KBM-7 (cell line): ENCODE measurements around the gene AMMECR1.

Experiments
- DNase-seq: peaks from one replicate; pipeline ENCODE4 v3.0.0-alpha.2; 2015
- in situ Hi-C: fragments of 300-500 bp; cut with MboI; formaldehyde crosslinking; loops from 2 replicates; pipeline ENCODE4 v1.14.3; 2020; ENCODE audit warnings: low sequenced_read_pairs, low pct_unique_long_range_greater_than_20kb, mixed read lengths

The AMMECR1 gene

DNA sequence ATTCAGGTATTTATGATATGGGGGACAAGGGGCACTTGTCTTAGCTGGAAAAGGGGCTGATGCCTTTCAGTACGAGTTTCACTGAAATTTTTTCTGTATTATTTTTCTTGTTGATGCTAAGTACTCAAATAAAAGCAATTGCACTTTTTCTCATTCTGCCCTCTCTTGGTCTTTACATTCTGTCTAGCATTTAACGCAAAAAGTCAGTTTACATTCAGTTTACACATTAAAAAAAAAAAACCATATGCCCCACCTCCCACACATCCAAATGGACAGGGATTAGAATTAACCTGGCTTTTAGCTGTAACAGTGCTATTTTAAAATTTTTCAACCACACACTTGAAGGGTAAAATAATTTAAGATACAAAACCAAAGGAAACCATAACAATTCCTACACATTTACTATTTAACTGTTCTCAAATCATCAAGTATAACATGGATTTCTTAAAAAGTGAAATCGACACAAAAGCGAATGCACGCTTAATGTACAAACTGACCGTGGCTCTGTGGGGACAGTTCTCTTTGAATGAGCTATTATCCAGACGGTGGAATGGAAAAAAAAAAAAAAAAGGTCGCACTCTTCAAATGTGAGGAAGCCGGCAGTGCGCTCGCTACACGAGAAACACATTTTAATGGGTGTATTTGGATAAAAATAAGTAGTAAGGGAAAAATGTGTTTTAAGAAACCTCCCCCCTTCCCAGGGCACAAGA is 1.4 kb downstream of the AMMECR1 start:
- DNase-seq: peak; percentile 39
- in situ Hi-C loops: no loop called here

DNA sequence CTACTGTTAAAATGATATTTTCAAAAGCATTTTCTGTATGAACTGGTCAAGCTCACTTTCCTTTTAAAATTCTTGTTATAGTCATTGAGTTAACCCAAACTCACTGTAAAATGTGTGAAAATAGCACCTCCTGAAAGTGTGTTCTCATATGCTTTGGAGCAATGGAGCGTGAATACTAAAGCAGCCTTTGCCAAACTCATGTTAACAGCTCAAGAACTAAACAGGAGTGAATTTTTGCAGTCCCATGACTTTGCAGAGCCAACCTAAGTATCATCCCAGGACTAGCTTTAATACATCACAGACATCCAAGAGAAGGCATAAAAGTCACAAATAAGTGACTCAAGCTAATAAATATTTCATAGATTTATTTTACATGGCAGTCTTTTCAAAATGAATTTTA is 2.3 kb downstream of the AMMECR1 start:
- DNase-seq: no peak
- in situ Hi-C loops: no loop called here

DNA sequence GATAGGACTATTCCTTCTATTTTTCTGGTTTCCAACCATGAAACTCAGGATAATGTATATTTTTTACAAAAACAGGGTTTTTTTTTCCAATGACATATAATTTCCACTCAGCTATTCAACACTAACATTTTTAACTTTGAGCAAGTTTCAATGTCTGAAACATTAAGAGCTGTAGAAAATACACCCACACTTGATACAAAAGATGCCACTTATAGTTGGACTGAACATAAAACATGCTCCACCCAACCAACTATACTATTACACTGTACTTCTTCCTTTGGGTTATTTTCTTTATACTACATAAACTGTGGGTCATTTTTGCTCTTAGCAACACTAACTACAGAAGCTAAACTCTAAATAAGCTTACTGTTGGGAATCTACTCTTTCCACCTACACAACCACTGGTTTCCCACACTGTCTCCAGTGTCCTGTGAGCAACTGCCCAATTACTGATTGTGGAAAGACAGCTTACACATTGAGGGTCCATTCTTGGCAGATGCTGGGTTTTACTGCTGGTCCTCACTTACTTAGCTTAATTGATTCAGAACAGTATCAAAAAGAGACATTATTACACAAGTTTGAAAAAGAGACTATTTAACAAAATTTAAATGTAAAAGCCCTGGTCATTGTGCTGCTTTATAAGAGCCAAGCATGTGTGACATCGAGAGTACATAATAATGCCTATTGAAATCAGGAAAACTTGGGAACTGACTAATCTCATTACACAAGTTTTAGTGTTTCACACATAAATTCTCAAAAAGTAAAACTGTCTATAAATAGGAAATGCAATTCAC is 6.3 kb downstream of the AMMECR1 start:
- in situ Hi-C loops: no loop called here
- DNase-seq: no peak

DNA sequence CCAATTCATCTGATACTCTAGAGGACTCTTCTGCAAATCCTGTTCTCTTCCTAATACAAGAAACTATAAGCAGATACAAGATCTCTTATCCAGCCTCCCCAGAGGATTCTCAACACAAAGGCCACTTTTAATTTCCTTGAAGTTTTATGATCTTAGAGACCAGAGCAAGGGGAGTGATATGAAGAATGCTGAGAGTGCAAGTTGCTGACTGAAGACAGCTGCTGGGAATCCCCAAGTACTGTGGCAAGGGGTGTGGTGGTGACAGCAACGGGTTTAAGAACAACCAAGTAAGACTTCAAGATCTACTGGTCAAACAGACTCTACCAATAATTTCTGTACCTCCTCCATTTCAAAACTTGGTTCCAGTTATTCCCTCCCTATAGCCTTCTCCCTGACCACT is 7.0 kb downstream of the AMMECR1 start:
- in situ Hi-C loops: no loop called here
- DNase-seq: no peak

DNA sequence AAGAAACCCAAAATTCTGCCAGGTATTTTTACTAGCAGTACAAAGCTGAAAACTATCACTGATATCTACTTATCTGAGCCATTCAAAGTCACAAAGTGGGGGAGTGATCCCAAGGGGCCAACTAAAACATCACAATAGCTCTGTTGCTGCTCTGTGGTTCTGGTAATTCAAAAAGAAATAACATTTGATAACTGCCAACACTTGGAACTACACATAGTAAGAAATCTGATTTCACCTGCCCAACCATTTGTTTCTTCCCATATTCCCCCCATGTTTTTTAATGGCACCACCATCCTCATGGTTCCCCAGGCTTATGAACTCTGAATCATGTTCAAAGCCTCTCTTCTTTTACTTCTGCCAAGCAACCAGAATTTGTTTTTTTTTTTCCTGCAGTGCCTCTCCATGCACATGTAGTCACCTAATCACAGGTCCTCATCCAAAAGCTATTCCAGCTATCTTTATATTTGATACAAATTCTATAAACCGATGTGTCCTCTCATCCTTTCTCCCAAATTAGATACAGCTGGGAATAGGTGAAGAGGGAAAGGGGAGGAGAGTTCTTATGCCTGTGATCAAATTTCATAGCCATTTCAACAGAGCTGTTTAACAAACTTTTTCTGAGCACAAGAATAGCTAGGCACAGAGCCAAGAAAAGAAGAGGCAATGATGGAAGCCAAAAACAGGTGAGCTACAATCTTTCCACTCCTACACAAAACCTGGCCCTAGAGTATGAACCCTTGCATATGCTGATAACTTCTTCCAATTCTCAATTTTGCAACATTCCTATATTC is 7.7 kb downstream of the AMMECR1 start:
- DNase-seq: no peak
- in situ Hi-C loops: no loop called here

DNA sequence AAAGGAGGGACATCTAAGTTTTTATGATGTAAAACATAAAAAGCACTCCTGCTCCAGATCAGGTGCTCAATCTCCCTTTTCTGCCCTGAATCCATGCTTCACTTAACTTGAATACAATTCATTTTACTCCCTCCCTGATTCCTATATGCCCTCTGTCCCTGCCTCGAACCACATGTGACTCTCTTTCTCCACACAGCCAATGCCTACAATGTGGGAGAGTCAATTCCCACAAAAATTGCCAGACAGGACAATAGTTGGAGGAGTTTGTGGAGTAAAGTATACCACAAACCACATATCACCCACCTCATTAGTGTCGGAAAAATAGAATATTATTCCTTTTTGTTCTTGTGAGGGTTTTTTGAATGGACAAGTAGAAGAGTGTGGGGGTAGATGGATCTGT is 9.7 kb downstream of the AMMECR1 start:
- in situ Hi-C loops: no loop called here
- DNase-seq: no peak

DNA sequence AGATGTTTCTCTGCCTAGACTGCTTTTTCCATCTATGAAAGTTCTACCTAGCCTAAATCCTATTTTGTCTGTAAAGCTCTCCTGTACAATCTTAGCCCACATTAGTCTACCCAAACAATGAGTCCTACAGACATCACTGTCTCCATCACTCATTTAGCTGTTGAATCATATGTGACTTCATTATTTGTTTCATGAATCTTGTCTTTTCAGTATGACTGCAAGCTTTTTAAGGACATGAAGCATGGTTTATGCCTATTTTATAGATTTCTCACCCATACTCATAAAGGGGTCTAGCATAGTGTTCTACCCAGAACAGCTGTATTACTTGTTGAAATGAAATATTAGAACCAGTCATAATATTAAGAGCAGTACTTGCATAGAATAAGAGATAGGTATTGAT is 13.0 kb downstream of the AMMECR1 start:
- in situ Hi-C loops: no loop called here
- DNase-seq: no peak

DNA sequence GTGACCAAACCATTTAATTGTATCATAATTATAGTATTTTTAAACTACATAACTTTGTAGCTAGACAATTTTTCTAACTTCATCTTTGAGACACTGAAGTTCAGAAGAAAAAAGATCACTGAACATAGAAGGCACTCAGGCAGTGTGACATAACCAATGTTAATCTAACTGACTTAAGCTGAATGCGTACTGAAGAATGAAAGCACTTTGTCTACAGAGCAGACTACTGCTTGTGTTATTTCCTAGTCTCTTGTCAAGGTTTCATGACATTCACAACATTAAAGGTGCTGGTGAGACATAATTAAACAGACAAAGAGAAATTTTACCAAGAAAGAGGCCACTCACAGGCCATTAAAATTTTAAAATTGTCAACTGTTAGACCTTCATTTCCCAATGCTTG is 13.5 kb downstream of the AMMECR1 start:
- DNase-seq: no peak
- in situ Hi-C loops: no loop called here

DNA sequence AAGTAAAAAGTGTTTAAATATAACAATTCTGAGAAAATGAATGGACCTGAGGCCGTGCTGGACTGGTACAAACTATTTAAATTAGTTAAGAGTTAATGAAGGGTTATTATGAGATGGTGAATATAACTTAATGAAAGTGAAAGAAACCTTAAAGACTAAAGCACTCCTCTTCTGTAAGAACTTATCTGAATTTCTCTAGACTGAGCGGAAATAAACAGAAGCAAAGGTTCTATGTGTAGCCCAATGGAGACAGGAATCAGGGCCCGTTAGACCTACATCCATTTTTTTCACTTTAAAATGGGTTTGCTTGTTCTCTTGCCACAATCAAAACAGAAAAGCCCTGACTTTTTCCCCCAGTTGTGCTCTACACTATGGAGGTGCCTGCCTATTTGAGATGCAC is 14.9 kb downstream of the AMMECR1 start:
- DNase-seq: no peak
- in situ Hi-C loops: no loop called here

DNA sequence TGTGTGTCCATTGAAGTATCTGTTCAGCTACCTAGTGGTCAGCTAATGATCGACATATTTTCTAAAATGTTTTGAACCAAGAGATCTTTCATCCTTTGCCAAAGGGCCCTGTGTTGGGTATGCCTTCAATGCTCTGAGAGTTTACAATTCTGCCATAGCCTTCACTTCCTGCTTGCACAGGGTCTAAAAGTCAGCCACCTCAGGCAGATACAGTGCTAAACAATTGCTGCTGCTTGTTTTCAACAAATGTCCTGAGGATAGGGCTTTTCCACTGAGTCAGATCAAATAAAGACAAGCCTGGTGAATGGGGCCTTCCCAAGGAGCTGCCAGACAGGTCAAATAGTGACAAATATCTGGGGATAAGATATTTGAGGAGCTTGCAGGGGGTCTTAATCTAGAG is 16.7 kb downstream of the AMMECR1 start:
- in situ Hi-C loops: no loop called here
- no peak for DNase-seq

DNA sequence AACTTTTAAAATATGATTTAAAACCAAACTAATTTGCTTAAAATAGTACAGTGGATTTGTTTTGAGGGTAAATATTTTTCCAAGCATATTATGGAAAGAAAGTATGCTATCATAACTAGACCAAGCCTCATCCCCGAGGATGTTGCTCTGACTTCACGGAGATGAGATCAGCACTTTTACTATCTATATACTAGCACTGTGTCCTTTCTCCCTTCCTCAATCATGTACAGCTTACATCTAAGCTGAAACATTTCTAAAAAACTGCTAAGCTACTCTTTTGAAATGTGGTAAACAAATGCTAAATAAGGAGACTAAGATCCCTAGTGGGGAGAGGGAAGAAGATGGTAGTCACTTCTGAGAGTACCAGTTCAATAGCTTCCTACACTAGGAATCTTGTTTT is 23.8 kb downstream of the AMMECR1 start:
- no peak for DNase-seq
- in situ Hi-C loops: no loop called here

DNA sequence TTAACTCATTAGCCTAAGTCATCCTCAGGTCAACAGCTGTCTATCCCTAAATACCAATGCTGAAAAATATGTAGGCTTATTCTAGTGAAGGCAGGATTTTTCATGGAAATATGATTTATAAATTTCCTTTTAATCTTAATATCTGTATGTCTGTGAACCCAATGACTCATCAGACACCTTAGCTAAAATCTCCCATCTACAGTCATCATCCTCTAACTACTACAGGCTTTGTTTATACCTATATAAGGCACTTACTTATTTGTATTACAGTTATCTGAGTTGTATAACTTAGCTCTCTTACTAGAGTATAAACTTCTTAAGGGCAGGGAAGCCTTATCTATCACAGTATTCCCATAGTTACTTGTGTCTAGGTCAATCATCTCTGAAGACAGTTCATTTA is 24.2 kb downstream of the AMMECR1 start:
- in situ Hi-C loops: no loop called here

DNA sequence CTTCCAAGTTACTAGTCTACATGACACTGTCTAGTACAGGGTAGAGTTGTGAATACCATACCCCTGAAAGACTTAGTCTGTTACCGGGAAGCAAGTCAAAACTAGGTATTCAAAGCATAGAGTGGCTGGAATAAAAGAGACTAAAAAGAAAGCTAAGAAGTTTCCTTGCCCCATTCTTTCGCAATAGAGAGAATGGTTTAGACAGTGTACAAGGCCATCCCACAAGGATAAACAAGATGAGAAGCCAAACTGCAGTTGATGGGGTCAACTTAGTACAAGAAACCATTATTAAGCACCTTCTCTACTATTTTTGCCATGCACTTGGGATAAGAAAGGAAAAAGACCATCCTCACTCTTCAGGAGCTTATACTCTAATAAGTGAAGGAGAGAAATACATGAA is 30.3 kb downstream of the AMMECR1 start:
- in situ Hi-C loops: no loop called here
- DNase-seq: no peak

More for the DNA sequence above, 24.2 kb downstream of the AMMECR1 start:
- no peak for DNase-seq

DNA sequence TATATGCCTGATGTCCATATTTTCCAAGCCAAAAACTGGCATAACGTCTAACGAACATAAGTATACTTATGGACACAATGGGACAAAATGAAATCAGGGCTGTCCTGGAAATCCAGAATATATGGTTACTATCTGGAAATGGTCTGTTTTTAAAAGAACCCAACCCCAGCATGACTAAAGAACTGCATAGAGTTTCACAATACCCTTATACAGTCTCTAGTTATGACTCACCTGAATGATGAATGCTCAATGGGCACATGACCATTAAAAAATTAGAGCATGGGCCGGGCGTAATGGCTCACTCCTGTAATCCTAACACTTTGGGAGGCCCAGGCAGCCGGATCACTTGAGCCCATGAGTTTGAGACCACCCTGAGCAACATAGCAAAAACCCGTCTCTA is 31.8 kb downstream of the AMMECR1 start:
- in situ Hi-C loops: no loop called here

DNA sequence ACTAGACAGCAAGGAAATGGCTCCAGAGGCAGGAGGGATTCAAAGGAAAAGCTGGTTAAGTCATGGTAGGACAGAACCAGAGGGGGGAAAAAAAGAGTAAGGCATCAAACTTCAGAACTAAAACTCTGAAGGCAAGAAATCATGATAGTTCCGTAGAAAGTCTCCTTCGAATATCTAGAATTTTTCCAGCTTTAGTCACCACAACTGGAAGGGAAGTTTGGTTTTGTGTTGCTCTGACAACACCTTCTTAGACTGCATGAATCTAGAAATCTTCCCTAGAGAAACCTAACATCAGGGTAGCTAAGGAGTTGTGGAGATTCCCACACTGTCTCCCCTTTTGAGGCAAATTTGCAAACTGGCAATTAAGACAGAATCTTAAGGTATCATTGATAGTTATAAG is 33.7 kb downstream of the AMMECR1 start:
- in situ Hi-C loops: no loop called here
- no peak for DNase-seq

More for the DNA sequence above, 31.8 kb downstream of the AMMECR1 start:
- DNase-seq: no peak

DNA sequence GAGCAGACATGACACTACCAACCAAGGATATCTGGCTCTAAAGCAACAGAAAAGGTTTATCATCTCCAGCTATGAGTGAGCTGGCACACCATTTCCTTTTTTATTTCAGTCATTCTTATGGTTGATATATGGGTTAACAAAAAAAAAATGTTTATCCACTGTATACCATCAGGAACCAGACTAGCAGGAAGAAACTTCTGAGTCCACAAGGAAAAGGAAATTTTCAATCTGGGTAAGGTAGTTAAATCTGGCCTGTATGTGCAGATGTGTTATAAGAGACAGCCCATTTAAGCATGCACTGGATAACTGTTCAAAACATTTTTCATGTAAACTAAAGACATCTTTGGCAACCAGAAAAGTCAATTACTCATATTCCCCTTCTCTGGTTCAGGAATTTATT is 35.0 kb downstream of the AMMECR1 start:
- DNase-seq: no peak
- in situ Hi-C loops: no loop called here

DNA sequence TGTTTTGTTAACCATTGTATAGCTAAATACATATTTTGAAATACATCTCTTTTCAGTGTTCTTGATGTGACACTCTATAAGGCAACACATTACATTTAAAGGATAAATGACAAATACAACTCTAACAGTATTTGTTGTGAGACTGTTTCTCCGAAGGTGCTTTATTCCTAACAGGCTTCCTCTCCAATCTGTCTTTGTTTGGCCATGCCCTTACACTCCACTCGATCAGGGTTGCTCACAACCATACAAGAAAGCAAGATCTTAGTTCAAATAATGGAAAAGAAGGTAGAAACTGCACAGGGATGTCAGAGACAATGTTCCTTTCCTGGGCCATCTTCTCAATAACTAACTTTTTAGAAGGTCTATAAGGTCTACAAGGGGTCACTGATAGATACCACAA is 36.5 kb downstream of the AMMECR1 start:
- DNase-seq: no peak

DNA sequence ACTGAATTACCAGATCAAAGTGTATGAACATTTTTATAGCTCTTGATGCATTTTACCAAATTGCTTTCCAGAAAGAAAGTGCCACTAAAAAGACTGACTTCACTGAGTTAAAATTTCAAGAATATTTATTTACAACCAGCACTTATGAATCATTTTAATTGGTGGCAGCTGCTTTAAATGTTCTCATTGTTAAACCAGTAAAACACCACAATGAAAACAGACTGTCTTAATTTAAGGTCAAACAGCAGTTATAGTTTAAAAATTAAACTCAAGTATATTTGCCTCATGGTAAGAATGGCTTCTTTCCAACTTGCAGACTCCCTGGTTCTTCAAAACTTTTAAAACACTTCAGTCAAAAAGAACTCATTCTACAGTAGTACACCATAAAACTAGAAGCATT is 36.9 kb downstream of the AMMECR1 start:
- no peak for DNase-seq
- in situ Hi-C loops: no loop called here

More for the DNA sequence above, 36.5 kb downstream of the AMMECR1 start:
- in situ Hi-C loops: no loop called here

DNA sequence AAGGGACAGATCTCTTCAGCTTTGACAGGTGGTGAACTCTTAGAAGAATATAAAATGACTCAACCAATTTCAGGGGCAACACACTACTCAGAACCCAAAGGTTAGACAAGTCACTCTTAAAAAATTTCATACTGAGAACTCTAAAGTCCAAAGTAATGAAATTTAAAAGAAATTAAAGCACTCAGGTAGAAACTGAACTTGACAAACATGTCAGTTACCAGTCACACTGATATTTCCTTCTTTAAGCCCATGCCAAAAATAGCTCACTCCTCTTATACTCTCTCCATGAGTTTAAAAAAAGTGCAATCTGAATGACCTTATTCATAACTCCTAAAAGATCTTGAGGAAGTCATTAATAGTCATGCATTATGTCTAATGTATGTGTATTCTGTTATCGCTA is 40.3 kb downstream of the AMMECR1 start:
- in situ Hi-C loops: no loop called here
- no peak for DNase-seq

DNA sequence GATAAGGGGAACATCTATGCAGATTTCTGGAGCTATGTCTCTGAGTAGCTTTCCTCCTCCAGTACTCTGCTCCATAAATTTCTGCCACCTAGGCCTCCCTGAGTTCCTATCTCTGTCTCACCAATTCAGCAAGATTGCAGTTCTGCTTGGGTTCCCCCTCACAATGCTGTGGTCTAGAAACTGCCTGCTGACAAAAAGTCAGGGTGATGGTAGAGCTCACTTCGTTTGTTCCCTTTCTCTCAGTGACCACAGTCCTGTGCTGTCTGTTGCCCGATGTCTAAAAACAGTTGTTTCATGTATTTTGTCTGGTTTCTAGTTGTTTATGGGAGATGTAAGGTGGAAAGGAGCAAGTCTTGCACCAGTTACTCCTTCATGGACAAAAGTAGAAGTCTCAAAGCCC is 41.1 kb downstream of the AMMECR1 start:
- in situ Hi-C loops: no loop called here

More for the DNA sequence above, 41.1 kb downstream of the AMMECR1 start:
- peak; percentile 57 for DNase-seq
